Measurements from ENCODE around the gene NUAK2.

DNA sequence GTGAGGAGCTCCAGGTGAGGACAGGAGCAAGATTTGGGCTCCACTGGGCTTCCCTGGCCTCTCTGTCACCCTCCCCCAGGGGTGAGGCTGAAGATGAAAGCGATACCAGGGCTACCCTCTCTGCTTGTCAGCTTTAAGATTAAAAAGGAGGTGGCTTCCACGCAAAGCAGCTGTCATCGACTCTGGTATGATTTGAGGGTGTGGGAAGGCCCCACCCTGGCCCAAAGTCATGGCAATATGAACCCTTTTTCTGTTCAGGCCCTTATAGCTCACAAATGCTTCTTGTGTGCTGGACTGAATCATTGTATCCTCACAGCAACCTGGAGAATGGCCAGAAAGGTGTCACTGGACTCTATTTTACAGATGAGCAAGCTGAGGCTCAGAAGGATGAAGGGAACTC is 41.6 kb downstream of the NUAK2 start:
- TF ChIP-seq CTCF (IDR thresholded peaks at IDR 0.05) (no peak), POLR2A (IDR thresholded peaks at IDR 0.05) (no peak)
